ENCODE measurements around the gene SNTG2. TPM values are rescaled to one million over a fixed set of nuclear protein-coding genes. Genes with fewer than 3 reads are reported as not detected.

Gene SNTG2
- total RNA-seq, 4 donors from 2014 or later, result 1.7 to 5.9 (median 2.0) TPM; not detected in 1

DNA sequence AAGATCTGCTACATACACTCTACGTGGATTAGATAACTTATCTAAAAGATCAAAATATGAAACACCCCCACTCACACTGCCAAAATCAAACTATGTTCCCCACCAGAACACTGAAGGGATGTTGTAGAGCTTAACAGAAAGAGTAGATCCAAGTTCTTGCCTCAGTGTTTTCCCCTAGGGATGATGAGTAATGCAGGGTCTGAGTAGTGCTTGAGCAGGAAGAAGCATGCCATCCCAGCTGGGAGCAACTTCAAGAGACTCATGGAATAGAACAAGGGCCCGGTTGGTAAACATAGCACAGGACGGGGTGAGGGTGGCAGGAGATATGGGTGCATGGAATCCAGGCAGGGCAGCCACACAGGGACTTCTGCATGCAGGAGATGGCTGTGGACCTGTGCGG lies 74.3 kb downstream of the SNTG2 start:
- WGBS, 2 donors, result 30 to 36% methylated on average over 4 of the region's 4 CpGs
- Histone ChIP-seq H3K27ac (no peak overlapping the region), H3K4me1 (no peaks in the 10 kb centered on the region), H3K9me3 (no peaks in the 10 kb centered on the region), H3K27me3 (no peaks in the 10 kb centered on the region), H3K36me3 (no peaks in the 10 kb centered on the region), H3K4me3 (no peak overlapping the region)
- TF ChIP-seq POLR2A (IDR thresholded peaks at IDR 0.05), result no peak
- TF ChIP-seq, protein P1, sequence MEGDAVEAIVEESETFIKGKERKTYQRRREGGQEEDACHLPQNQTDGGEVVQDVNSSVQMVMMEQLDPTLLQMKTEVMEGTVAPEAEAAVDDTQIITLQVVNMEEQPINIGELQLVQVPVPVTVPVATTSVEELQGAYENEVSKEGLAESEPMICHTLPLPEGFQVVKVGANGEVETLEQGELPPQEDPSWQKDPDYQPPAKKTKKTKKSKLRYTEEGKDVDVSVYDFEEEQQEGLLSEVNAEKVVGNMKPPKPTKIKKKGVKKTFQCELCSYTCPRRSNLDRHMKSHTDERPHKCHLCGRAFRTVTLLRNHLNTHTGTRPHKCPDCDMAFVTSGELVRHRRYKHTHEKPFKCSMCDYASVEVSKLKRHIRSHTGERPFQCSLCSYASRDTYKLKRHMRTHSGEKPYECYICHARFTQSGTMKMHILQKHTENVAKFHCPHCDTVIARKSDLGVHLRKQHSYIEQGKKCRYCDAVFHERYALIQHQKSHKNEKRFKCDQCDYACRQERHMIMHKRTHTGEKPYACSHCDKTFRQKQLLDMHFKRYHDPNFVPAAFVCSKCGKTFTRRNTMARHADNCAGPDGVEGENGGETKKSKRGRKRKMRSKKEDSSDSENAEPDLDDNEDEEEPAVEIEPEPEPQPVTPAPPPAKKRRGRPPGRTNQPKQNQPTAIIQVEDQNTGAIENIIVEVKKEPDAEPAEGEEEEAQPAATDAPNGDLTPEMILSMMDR (IDR thresholded peaks at IDR 0.05), result no peak
- DNase-seq, result no peak
- intact Hi-C loops (cut with DNase I), result no loop called here

DNA sequence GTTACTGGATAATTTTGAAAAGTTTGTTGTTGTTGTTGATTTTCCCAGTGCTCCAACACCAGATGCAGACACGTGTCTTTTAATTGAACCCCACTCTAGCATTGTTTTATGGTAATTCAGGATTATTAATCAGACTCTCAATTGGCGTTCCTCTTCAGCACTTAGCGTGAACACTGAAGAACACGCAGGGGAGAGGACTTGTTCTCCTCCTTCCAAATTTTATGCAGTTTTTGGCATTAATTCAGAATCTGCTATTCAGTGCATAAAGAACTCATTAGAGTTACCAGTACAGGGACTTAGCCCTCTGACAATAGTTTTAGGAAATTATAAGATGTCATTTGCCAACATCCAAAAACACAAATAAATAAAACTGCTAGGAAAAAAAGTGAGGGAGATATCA lies 75.5 kb downstream of the SNTG2 start:
- DNase-seq, result no peak
- no peak for TF ChIP-seq POLR2A (IDR thresholded peaks at IDR 0.05)
- TF ChIP-seq, protein P1 (IDR thresholded peaks at IDR 0.05), result no peak
- no peak overlapping the region for H3K4me3 ChIP-seq
- H3K27me3 ChIP-seq, result no peaks in the 10 kb centered on the region
- H3K36me3 ChIP-seq, result no peaks in the 10 kb centered on the region
- 53 to 60% methylated on average over 4 of the region's 4 CpGs for WGBS, 2 donors
- H3K9me3 ChIP-seq, result no peaks in the 10 kb centered on the region
- intact Hi-C loops (cut with DNase I), result no loop called here
- H3K4me1 ChIP-seq, result no peaks in the 10 kb centered on the region
- no peak overlapping the region for H3K27ac ChIP-seq

DNA sequence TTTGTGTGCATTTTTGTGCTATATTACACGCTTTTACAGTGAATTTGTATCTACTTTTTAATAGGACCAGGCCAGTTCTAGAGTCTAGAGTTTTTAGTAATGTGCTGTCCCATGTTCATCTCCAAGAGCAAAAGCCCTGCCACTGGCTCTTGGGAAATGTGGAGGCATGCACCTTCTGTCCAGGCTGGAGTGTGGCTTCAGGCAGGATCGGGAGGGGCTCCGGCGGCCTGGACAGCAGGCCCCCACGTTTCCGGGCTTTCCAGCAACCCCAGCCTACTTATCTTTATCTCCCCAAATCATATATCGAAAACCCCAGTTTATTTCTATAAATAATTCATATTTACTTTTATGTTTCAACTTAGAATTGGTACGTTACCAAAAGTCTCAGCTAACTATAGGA lies 78.2 kb downstream of the SNTG2 start:
- no peak overlapping the region for H3K4me3 ChIP-seq
- no peaks in the 10 kb centered on the region for H3K4me1 ChIP-seq
- H3K9me3 ChIP-seq, result no peaks in the 10 kb centered on the region
- H3K27me3 ChIP-seq, result no peaks in the 10 kb centered on the region
- TF ChIP-seq, protein P1 (IDR thresholded peaks at IDR 0.05), result no peak
- no peak for TF ChIP-seq POLR2A (IDR thresholded peaks at IDR 0.05)
- 67 to 77% methylated on average over 6 to 8 of the region's 8 CpGs for WGBS, 2 donors
- no peaks in the 10 kb centered on the region for H3K36me3 ChIP-seq
- no peak for DNase-seq
- intact Hi-C loops (cut with DNase I), result no loop called here
- H3K27ac ChIP-seq, result no peak overlapping the region

DNA sequence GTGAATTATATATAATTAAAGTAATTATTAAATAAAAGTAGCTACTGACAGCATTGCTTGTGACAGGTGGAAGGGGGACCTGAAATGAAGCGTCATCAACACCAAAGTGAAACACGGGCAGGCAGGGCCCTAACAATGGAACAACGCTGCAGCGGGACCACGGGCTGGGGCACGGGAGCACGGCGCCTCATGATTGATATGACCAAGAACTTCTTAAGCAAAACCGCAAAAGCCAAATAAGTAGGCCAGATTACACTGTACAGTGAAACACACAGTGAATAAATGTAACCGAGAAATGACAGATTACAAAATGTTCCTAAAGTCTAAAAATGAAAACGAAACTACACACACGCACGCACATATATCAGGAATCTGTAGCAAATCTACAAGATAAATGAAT lies 81.4 kb downstream of the SNTG2 start:
- Histone ChIP-seq H3K27ac (no peak overlapping the region), H3K27me3 (peaks cover 0 to 3% (median 0%) of the 10 kb centered on the region in 4 donors), H3K9me3 (no peaks in the 10 kb centered on the region), H3K4me3 (no peak overlapping the region), H3K36me3 (no peaks in the 10 kb centered on the region), H3K4me1 (no peaks in the 10 kb centered on the region)
- 88% methylated on average over 13 of the region's 13 CpGs for WGBS, 2 donors
- intact Hi-C loops (cut with DNase I), result no loop called here
- TF ChIP-seq POLR2A (IDR thresholded peaks at IDR 0.05), result no peak
- TF ChIP-seq, protein P1 (IDR thresholded peaks at IDR 0.05), result no peak
- no peak for DNase-seq

DNA sequence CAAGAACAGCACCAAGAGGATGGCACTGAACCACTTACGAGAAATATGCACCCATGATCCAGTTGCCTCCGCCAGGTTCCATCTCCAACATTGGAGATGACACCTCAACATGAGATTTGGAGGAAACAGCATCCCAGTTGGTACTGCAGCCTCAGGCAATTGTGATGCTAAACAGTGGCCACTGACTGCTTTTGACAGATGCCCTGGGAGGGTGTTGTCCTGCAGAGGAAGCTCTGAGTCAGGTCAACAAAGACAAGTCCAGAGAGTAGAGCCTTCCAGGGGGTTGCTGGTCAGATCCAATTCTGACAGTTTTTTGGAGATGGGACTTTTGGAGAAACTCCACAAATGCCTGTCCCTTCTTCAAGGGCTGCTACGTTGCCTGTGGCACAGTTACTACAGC lies 82.4 kb downstream of the SNTG2 start:
- peaks cover 0 to 7% (median 0%) of the 10 kb centered on the region in 4 donors for H3K27me3 ChIP-seq
- no peaks in the 10 kb centered on the region for H3K4me1 ChIP-seq
- H3K27ac ChIP-seq, result no peak overlapping the region
- H3K9me3 ChIP-seq, result no peaks in the 10 kb centered on the region
- no peaks in the 10 kb centered on the region for H3K36me3 ChIP-seq
- no peak overlapping the region for H3K4me3 ChIP-seq
- 66 to 75% methylated on average over 3 of the region's 3 CpGs for WGBS, 2 donors
- intact Hi-C loops (cut with DNase I), result no loop called here
- no peak for DNase-seq
- no peak for TF ChIP-seq POLR2A (IDR thresholded peaks at IDR 0.05)
- TF ChIP-seq, protein P1 (IDR thresholded peaks at IDR 0.05), result no peak

Measured in esophagus squamous epithelium (tissue), 5 donors.